GM12873 (cell line): ENCODE data around the gene FASLG.

Experiments
- CTCF ChIP-seq: IDR thresholded peaks from 2 replicates; pipeline ENCODE4 v1.5.1; 2012; ENCODE audit warnings: low read depth, mild to moderate bottlenecking, moderate library complexity, low read length, control low read depth; ENCODE audit not compliant: insufficient read depth; ENCODE audit errors: missing control alignments

The FASLG gene

GRCh38 chr1:172657586-172657985 lies 1.3 kb upstream of the FASLG start:
- no peak for TF ChIP-seq CTCF

- no peak for TF ChIP-seq CTCF
Observed at GRCh38 chr1:172661107-172661506, 2.2 kb downstream of the FASLG start.

- no peak for TF ChIP-seq CTCF
Observed at GRCh38 chr1:172662464-172663109, 3.7 kb downstream of the FASLG start.

GRCh38 chr1:172663732-172664131 lies 4.8 kb downstream of the FASLG start:
- TF ChIP-seq CTCF = no peak

GRCh38 chr1:172668097-172668496 lies 9.2 kb downstream of the FASLG start:
- no peak for TF ChIP-seq CTCF

GRCh38 chr1:172669011-172669410 lies 10.1 kb downstream of the FASLG start:
- TF ChIP-seq CTCF = no peak

GRCh38 chr1:172670316-172670715 lies 11.4 kb downstream of the FASLG start:
- no peak for TF ChIP-seq CTCF
